Measurements from ENCODE around the gene PEX3. TPM values are rescaled to one million over a fixed set of nuclear protein-coding genes. Genes with fewer than 3 reads are reported as not detected.
A peak's percentile ranks its signal among the peaks of the same experiment; 100 is the strongest.

The PEX3 gene
- total and polyA plus RNA-seq, 4 donors = 28.1 to 35.0 (median 30.7) TPM

GRCh38 chr6:143410859-143411270 lies 39.7 kb upstream of the PEX3 start:
- Histone ChIP-seq H3K4me1 (ENCODE audit: control insufficient read depth, insufficient read depth, low read length) (no peaks in the 10 kb centered on the region), H3K36me3 (ENCODE audit: control insufficient read depth, insufficient read depth, low read length) (no peaks in the 10 kb centered on the region), H3K27me3 (ENCODE audit: control insufficient read depth, insufficient read depth, low read length) (no peaks in the 10 kb centered on the region), H3K27ac (ENCODE audit: low read depth, low read length) (no peak overlapping the region), H3K4me3 (ENCODE audit: low read depth, low read length) (no peak overlapping the region), H3K9me3 (ENCODE audit: control insufficient read depth, insufficient read depth, low read length) (peaks cover 2% of the 10 kb centered on the region)
- no peak for DNase-seq (ENCODE audit: low read depth in 4 of 6, low spot score in 6 of 6)
- WGBS (ENCODE audit: insufficient coverage) = no CpG with 5 or more reads among the region's 1 CpG

GRCh38 chr6:143414769-143415168 lies 35.8 kb upstream of the PEX3 start:
- 100% methylated on average over 2 of the region's 3 CpGs for WGBS (ENCODE audit: insufficient coverage)
- no peak overlapping the region for H3K27ac ChIP-seq (ENCODE audit: low read depth, low read length)
- DNase-seq (ENCODE audit: low read depth in 4 of 6, low spot score in 6 of 6) = no peak

GRCh38 chr6:143419526-143419925 lies 31.1 kb upstream of the PEX3 start:
- H3K36me3 ChIP-seq (ENCODE audit: control insufficient read depth, insufficient read depth, low read length) = no peaks in the 10 kb centered on the region
- no peaks in the 10 kb centered on the region for H3K27me3 ChIP-seq (ENCODE audit: control insufficient read depth, insufficient read depth, low read length)
- 47% methylated on average over 6 of the region's 6 CpGs for WGBS (ENCODE audit: insufficient coverage)
- H3K4me1 ChIP-seq (ENCODE audit: control insufficient read depth, insufficient read depth, low read length) = no peaks in the 10 kb centered on the region
- H3K9me3 ChIP-seq (ENCODE audit: control insufficient read depth, insufficient read depth, low read length) = no peaks in the 10 kb centered on the region
- H3K27ac ChIP-seq (ENCODE audit: low read depth, low read length) = no peak overlapping the region
- H3K4me3 ChIP-seq (ENCODE audit: low read depth, low read length) = no peak overlapping the region
- no peak for DNase-seq (ENCODE audit: low read depth in 4 of 6, low spot score in 6 of 6)

More at GRCh38 chr6:143414769-143415168, 35.8 kb upstream of the PEX3 start:
- Histone ChIP-seq H3K9me3 (ENCODE audit: control insufficient read depth, insufficient read depth, low read length) (no peaks in the 10 kb centered on the region), H3K27me3 (ENCODE audit: control insufficient read depth, insufficient read depth, low read length) (no peaks in the 10 kb centered on the region), H3K4me1 (ENCODE audit: control insufficient read depth, insufficient read depth, low read length) (no peaks in the 10 kb centered on the region), H3K36me3 (ENCODE audit: control insufficient read depth, insufficient read depth, low read length) (no peaks in the 10 kb centered on the region), H3K4me3 (ENCODE audit: low read depth, low read length) (no peak overlapping the region)

GRCh38 chr6:143426026-143426425 lies 24.6 kb upstream of the PEX3 start:
- DNase-seq (ENCODE audit: low read depth in 4 of 6, low spot score in 6 of 6) = no peak
- Histone ChIP-seq H3K36me3 (ENCODE audit: control insufficient read depth, insufficient read depth, low read length) (peaks cover 2% of the 10 kb centered on the region), H3K4me1 (ENCODE audit: control insufficient read depth, insufficient read depth, low read length) (no peaks in the 10 kb centered on the region), H3K27me3 (ENCODE audit: control insufficient read depth, insufficient read depth, low read length) (no peaks in the 10 kb centered on the region), H3K9me3 (ENCODE audit: control insufficient read depth, insufficient read depth, low read length) (no peaks in the 10 kb centered on the region), H3K4me3 (ENCODE audit: low read depth, low read length) (no peak overlapping the region), H3K27ac (ENCODE audit: low read depth, low read length) (no peak overlapping the region)
- no CpG with 5 or more reads among the region's 2 CpGs for WGBS (ENCODE audit: insufficient coverage)

- DNase-seq (ENCODE audit: low read depth in 4 of 6, low spot score in 6 of 6) = peak; percentile 31 to 93 (median 59)
- 20% methylated on average over 1 of the region's 4 CpGs for WGBS (ENCODE audit: insufficient coverage)
- no peaks in the 10 kb centered on the region for H3K4me1 ChIP-seq (ENCODE audit: control insufficient read depth, insufficient read depth, low read length)
These were observed 23.3 kb upstream of the PEX3 start for GRCh38 chr6:143427109-143427817.

GRCh38 chr6:143429970-143430369 lies 20.6 kb upstream of the PEX3 start:
- no peaks in the 10 kb centered on the region for H3K9me3 ChIP-seq (ENCODE audit: control insufficient read depth, insufficient read depth, low read length)
- 82% methylated on average over 4 of the region's 4 CpGs for WGBS (ENCODE audit: insufficient coverage)
- no peak overlapping the region for H3K27ac ChIP-seq (ENCODE audit: low read depth, low read length)
- H3K36me3 ChIP-seq (ENCODE audit: control insufficient read depth, insufficient read depth, low read length) = peaks cover 2% of the 10 kb centered on the region
- H3K4me1 ChIP-seq (ENCODE audit: control insufficient read depth, insufficient read depth, low read length) = no peaks in the 10 kb centered on the region
- H3K27me3 ChIP-seq (ENCODE audit: control insufficient read depth, insufficient read depth, low read length) = no peaks in the 10 kb centered on the region
- no peak overlapping the region for H3K4me3 ChIP-seq (ENCODE audit: low read depth, low read length)
- DNase-seq (ENCODE audit: low read depth in 4 of 6, low spot score in 6 of 6) = no peak

More at GRCh38 chr6:143427109-143427817, 23.3 kb upstream of the PEX3 start:
- H3K27me3 ChIP-seq (ENCODE audit: control insufficient read depth, insufficient read depth, low read length) = no peaks in the 10 kb centered on the region
- H3K36me3 ChIP-seq (ENCODE audit: control insufficient read depth, insufficient read depth, low read length) = peaks cover 2% of the 10 kb centered on the region
- no peak overlapping the region for H3K27ac ChIP-seq (ENCODE audit: low read depth, low read length)
- H3K4me3 ChIP-seq (ENCODE audit: low read depth, low read length) = no peak overlapping the region
- no peaks in the 10 kb centered on the region for H3K9me3 ChIP-seq (ENCODE audit: control insufficient read depth, insufficient read depth, low read length)

- no peaks in the 10 kb centered on the region for H3K9me3 ChIP-seq (ENCODE audit: control insufficient read depth, insufficient read depth, low read length)
- no CpG with 5 or more reads among the region's 1 CpG for WGBS (ENCODE audit: insufficient coverage)
- DNase-seq (ENCODE audit: low read depth in 4 of 6, low spot score in 6 of 6) = no peak
- H3K4me3 ChIP-seq (ENCODE audit: low read depth, low read length) = no peak overlapping the region
- H3K27ac ChIP-seq (ENCODE audit: low read depth, low read length) = no peak overlapping the region
- H3K4me1 ChIP-seq (ENCODE audit: control insufficient read depth, insufficient read depth, low read length) = no peaks in the 10 kb centered on the region
- no peaks in the 10 kb centered on the region for H3K27me3 ChIP-seq (ENCODE audit: control insufficient read depth, insufficient read depth, low read length)
- peaks cover 2% of the 10 kb centered on the region for H3K36me3 ChIP-seq (ENCODE audit: control insufficient read depth, insufficient read depth, low read length)
These were observed 19.4 kb upstream of the PEX3 start for GRCh38 chr6:143431226-143431625.

- no peaks in the 10 kb centered on the region for H3K27me3 ChIP-seq (ENCODE audit: control insufficient read depth, insufficient read depth, low read length)
- H3K36me3 ChIP-seq (ENCODE audit: control insufficient read depth, insufficient read depth, low read length) = peaks cover 2% of the 10 kb centered on the region
- WGBS (ENCODE audit: insufficient coverage) = no CpG with 5 or more reads among the region's 4 CpGs
- H3K4me1 ChIP-seq (ENCODE audit: control insufficient read depth, insufficient read depth, low read length) = no peaks in the 10 kb centered on the region
- no peak for DNase-seq (ENCODE audit: low read depth in 4 of 6, low spot score in 6 of 6)
- no peak overlapping the region for H3K27ac ChIP-seq (ENCODE audit: low read depth, low read length)
- H3K9me3 ChIP-seq (ENCODE audit: control insufficient read depth, insufficient read depth, low read length) = no peaks in the 10 kb centered on the region
- no peak overlapping the region for H3K4me3 ChIP-seq (ENCODE audit: low read depth, low read length)
These were observed 18.0 kb upstream of the PEX3 start for GRCh38 chr6:143432588-143432987.

GRCh38 chr6:143441010-143441409 lies 9.6 kb upstream of the PEX3 start:
- Histone ChIP-seq H3K4me3 (ENCODE audit: low read depth, low read length) (no peak overlapping the region), H3K27ac (ENCODE audit: low read depth, low read length) (no peak overlapping the region), H3K9me3 (ENCODE audit: control insufficient read depth, insufficient read depth, low read length) (no peaks in the 10 kb centered on the region), H3K4me1 (ENCODE audit: control insufficient read depth, insufficient read depth, low read length) (no peaks in the 10 kb centered on the region), H3K27me3 (ENCODE audit: control insufficient read depth, insufficient read depth, low read length) (no peaks in the 10 kb centered on the region), H3K36me3 (ENCODE audit: control insufficient read depth, insufficient read depth, low read length) (no peaks in the 10 kb centered on the region)
- WGBS (ENCODE audit: insufficient coverage) = 100% methylated on average over 2 of the region's 2 CpGs
- DNase-seq (ENCODE audit: low read depth in 4 of 6, low spot score in 6 of 6) = no peak

Data from spinal cord (tissue), 10 donors.